Kasumi-1 (cell line): Measurements from ENCODE around the gene ZNHIT2.
A peak's percentile ranks its signal among the peaks of the same experiment; 100 is the strongest.
"Not testable (repeated sequence)": the region's sequence is repeated elsewhere in the genome, so short reads cannot be mapped to it uniquely, and the experiment has no call there.

Source experiments
- DNase-seq, 2 experiments: peaks; one replicate each; lab custom pipeline; 2025; lab: John Stamatoyannopoulos, UW

The ZNHIT2 gene

DNA sequence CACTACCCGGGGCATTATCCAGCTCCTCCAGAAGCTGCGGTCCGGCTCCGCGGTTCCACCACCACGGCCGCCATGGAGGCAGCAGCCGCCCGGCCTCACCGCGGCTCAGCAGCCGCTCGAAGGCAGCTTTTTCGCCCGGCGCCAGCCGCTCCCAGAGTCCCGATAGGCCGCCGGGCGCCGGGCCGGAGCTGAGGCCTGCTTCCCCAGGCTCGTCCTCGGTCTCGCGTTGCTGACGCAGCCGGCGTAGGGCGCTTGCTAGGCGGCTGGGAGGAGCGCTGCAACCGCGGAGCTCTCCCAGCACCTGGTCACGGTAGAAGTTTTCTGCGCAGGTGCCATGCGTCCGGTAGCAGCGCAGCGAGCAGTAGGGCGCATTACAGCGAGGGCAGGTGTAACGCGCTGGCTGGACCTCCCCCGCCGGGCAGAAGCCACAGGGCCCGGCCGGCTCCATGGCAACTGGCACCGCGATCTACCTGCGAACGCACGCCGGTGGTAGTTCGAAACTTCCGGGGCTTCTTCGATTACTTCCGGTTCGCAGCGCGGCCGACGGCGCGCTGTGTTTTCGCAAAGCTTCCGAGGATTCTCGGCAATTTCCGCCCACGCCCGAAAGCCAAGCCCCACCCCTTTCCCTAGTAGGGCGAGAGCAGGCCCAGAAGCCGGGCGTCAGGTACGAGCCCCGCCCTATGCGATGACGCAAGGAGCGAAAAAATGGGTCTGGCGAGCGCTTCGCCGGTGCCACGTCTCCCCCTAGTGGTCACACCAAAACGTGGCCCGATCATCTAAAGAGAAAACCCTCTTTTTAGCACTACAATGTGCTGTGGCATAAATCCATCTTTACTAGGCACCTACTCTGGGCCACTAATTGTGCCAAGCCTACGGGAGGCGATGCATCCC is at the start of gene ZNHIT2:
ZNHIT2 (minus strand) TSS at position 496 of the 891 bp plus-strand sequence; CDS start at position 448, 48 bp downstream.
- DNase-seq, result peak; percentile 97 to 98

DNA sequence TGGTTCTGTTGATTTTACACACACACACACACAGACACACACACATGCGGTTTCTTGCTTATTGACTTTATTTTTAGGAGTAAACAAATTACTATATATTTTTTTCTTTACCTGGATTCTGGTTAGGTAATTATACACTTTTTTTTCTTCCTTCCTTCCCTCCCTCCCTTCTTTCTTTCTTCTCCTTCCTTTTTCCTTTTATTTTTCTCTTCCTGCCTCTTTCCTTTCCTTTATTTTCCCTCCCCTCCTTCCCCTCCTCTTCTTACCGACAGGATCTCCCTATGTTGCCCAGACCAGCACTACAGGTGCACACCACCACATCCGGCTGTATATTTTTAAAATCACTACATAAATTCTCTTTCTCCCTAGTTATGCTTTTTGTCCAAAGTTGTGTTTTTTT is 49.4 kb upstream of the ZNHIT2 start:
- DNase-seq, result no peak

DNA sequence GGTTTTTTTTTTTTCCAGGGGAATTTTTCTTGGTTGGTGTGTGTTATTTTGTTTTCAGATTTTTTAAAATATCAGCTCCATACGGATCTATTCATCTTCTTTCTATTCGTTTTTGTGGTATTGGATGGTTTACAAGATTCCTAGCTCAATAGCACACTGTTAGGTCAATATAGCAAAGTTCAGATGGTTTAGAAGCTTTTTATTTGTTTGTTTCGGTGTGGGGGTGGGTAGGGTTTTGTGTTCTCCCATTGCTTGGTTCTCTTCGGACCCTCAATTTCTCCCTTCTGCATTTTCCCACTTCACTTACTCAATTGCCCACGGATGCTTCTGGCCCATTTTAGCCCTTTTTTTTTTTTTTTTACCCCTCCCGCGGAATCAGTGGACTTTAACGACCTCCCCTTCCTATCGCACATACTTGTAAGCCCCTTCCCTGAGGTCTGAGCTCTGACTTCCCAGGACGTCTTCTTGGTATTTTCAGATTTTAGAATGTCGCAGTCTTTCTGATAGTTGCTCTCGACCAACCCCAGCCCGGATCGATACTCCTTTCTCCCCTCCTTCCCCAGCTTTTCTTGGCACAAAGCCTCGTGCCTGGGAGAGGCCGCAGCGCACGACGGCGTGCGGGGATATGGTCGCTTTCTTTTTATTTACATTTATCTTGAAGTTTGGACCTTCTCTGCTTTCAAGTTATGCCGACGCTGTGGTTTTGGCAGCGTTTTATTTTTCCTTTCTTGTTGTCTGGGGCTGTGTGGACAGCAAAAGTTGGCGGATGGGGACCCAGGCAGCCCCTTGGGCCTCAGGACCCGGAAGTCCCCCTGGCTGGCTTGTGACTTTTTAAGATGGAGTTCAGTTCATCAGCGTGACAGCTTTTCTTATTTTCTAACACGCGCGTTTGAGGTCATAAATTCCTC is 48.2 kb upstream of the ZNHIT2 start:
- no peak for DNase-seq

DNA sequence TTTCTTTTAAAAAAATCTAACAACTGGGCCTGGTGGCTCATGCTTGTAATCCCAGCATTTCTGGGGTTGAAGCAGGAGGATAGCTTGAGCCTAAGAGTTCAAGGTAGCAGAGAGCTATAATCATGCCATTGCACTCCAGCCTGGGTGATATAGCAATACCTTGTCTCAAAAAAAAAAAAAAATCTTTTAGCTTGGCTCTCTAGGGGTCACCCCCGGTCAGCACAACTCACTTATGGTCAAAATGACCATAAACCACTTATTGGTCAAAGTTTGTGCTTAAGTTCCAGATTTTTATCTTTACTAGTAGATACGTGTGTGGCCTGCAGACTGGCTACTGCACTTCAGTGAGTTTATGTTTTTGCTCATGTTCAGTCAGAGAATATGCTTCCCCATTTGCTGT is 46.2 kb upstream of the ZNHIT2 start:
- DNase-seq, result no peak

DNA sequence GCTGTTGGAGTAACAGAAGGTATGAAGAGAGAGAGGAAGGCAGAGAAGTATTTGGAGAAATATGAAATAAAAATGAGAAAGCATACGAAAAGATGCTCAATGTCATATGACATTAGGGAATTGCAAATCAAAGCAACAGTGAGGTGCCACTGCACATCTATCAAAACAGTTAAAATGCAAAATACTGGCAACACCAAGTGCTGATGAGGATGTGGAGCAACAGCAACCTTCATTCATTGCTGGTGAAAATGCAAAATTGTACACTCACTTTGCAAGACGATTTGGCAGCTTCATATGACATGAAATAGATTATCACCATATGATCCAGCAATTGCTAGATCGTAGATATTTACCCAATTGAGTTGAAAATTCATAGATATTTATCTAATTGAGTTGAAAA is 43.1 kb upstream of the ZNHIT2 start:
- no peak for DNase-seq

DNA sequence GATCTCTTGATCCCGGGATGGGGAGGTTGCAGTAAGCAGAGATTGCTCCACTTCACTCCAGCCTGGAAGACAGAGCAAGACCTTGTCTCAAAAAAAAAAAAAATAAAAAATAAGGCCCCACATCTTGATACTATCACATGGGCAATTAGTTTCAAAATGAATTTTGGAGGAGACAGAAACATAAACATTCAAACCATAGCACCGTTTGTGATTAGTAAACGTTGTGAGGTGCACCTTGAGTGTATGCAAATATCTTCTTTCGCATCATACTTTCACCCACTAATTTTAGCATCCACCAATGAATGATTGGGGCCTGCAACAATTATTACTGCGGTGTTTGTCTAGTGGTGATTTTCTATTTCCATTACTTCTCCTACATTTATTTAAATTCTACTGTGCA is 41.5 kb upstream of the ZNHIT2 start:
- no peak for DNase-seq

DNA sequence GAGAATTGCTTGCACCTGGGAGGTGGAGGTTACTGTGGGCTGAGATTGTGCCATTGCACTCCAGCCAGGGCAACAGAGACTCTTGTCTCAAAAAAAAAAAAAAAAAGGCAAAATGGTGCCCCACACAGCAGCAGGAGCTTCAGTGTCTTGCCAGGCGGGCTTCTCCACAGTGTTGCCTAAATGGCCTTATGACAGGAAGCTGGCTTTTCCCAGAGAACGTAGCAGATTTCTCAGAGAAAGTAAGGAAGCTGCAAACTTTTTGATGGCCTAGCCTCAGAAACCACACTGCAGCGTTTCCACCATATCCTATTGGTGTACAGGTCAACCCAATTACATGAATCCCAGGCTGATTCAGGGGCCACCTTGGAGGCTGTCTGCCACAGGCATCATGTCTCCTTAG is 39.8 kb upstream of the ZNHIT2 start:
- DNase-seq, result no peak

DNA sequence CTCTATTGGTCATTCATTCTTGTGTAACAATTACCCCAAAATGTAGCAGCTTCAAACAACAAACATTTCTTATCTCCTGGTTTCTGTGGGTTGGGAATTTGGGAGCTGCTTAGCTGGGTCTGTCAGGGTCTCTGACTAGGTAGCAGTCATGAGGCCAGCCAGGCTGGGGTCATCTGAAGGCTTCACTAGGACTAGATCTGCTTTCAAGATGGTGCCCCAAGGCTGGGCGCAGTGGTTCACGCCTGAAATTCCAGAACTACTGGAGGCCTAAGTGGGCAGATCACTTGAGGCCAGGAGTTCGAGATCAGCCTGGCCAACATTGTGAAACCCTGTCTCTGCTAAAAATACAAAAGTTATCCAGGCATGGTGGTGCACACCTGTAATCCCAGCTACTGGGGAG is 39.4 kb upstream of the ZNHIT2 start:
- DNase-seq, result no peak

DNA sequence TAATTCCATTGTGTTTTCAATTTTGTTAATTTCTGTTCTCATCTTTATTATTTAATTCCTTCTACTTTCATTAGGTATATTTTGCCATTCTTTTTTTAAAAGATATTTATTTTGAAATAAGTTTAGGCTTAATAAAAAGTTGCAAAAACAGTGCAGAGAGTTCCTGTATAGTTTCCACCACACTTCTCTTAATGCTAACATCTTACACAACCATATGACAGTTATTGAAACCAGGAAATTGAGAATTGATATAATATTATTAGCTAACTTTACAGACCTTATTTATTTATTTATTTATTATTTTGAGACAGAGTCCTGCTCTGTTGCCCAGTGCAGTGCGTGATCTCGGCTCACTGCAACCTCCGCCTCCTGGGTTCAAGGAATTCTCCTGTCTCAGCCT is 38.8 kb upstream of the ZNHIT2 start:
- DNase-seq, result no peak

DNA sequence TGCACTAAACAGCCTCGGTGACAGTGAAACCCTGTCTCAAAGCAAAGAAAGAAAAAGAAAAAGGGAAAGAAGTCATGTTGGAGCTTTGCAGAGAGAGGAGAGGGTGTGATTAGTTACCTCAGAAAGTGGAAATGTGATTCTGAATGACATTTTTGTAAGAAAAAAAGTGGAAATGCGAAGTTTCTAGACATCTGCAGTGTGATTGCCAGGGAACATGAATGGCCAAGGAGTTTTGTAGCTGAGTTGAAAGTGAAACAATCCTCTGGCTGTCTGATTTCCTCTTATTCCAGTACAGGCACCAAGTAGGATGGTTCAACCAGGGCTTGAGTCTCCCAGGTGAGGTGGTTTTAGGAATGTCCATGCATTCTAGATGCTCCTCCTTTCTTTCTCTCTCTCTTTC is 34.6 kb upstream of the ZNHIT2 start:
- DNase-seq, result no peak

DNA sequence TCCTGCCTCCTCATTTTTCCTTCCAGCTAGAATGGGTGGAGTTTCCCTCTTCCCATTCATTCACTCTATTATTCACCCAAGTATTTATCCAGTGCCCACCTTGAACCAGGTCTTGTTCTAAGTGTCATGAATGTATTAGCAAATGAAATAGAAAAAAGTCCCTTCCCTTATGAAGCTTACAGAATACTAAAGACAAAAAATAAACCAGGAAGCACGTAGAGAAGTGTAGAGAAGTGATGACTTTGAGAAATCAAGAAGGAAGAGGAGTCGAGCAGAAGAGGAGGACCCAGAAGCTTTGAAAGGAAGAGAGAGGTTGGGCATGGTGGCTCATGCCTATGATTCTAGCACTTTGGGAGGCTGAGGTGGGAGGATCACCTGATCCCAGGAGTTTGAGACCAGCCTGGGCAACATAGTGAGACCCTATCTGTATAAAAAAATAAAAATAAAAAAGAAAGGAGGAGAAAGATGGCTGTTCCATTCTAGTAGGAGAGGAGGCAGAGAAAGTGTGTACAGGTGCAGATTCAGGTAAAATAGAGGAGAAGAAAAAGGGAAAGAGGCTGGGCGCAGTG is 33.9 kb upstream of the ZNHIT2 start:
- peak in 1 of 2 experiments; percentile 21 for DNase-seq

DNA sequence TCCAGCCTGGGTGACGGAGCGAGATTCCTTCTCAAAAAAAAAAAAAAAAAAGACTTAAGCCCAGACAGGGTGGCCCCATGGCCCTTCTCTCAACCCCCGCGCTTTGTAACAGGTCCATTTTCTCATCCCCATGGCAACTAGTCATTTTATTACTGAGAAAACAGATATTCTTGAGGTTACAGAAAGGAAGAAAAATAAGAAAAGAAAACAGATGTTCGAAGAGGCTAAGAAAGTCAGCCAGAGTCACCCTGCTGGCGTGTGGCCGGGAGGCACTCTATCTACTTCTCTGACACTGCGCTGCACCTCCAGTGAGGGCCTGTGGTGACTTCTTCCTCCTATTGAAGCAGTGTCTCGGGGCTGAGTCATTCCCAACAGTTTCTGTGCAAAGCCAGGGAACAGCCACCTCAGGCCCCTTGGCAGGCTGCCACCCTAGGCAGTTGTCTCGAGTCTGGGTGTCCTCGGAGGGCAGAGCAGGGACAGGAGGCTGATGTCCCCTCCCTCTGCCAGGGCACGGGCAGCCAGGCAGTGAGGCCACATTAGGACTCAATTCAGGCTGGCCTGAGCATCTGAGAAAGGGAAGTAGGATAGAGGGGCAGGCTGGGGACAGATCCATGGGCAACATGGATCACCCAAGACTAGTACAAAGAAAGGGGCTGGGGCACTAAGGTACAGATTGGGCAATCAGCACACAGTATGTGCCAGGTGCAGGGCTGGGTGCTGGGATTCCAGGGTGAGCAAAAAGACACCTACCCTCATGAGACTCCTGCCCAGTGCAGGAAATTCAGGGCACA is 33.2 kb upstream of the ZNHIT2 start:
- DNase-seq, result peak; percentile 93 to 94

DNA sequence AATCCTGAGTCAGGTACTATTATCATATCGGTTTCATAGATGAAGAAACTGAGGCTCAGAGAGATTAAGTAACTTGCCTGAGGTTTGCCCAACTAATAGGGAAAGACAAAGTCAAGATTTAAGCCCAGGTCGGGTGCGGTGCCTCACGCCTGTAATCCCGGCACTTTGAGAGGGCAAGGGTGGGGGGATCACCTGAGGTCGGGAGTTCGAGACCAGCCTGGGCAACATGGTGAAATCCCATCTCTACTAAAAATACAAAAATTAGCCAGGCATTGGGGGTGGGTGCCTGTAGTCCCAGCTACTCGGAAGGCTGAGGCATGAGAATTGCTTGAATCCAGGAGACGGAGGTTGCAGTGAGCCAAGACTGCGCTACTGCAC is 32.6 kb upstream of the ZNHIT2 start:
- DNase-seq, result not testable (repeated sequence)

DNA sequence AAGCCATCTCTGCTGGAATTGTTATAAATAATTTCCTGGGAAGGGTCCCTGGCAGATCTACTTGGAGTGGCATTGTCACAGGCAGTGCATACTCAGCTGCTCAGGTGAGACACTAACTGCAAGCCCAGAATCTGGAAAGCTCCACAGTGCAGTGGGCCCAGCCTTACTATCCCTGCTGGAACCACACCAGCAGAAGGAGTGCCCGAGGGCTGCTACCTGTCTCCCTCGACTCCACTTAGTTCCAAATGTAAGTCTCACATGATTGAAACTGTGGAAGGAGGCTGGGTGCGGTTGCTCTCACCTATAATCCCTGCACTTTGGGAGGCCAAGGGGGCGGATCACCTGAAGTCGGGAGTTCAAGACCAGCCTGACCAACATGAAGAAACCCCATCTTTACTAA is 31.2 kb upstream of the ZNHIT2 start:
- DNase-seq, result no peak

DNA sequence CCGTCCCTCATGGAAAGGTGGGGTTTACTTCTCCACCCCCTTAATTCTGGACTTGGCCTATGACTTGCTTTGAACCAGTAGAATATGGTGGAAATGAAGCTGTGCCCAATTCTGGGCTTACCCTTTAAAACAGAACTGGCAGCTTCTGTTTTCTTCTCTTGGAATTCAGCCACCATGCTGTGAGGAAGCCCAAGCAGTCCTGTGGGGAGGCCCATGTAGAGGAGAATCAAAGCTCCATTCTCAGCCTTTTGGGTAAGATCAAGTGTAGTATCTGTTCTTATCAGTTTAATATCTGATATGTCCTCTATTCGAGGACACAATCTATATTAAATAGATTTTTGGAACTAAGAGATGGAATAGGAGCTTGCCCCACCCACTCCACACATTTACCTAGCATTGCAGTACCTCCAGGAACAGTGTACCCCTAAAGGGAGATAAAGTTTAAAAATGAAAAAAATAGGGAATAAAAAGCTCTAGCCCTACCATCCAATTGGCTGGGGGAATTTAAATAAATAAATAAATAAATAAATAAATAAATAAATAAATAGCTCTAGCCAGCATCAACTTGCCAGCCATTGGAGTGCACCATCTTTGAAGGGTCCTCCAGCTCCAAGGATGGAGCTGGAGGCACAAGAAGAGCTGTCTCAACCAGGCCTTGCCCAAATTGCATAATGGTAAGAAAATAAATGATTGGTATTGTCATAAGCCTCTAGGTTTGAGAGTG is 30.0 kb upstream of the ZNHIT2 start:
- no peak for DNase-seq

DNA sequence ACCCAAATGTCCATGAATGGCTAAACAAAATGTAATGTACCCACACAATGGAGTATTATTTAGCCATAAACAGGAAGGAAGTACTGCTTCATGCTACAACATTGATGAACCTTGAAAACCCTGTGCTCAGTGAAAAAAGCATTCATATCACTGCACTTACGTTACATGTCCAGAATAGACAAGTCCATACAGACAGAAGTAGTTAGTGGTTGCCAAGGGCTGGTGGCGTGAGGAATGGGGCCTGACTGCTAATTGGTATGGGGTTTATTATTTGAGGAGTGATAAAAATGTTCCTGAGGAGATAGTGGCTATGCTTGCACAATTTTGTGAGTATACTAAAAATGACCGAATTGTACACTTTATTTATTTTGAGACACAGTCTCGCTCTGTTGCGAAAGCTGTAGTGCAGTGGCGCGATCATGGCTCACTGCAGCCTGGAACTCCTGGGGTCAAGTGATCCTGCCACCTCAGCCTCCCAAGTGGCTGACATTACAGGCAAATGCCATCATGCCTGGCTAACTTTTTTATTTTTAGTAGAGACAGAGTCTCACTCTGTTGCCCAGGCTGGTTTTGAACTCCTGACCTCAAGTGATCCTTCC is 24.5 kb upstream of the ZNHIT2 start:
- DNase-seq, result no peak

DNA sequence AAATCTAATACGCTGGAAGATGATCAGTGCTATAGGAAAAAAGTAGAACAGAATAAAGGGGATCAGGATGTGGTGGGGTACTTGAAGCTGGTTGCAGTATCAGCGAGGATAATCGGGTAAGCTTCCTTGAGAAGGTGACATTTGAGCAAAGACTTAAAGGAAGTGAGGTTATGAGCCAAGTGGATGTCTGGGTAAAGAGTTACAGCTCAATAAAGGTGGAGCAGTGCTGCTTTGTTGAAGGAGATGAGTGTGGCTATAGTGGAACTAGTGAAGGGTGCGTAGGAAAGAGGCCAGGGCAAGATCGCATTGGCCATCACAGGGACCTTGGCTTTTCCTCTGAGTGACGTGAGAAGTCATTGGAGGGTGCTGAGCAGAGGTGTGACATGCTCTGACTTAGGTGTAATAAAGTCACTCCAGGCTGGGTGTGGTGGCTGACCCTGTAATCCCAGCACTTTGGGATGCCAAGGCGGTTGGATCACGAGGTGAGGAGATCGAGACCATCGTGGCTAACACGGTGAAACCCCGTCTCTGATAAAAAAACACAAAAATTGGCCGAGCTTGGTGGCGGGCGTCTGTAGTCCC is 19.1 kb upstream of the ZNHIT2 start:
- no peak for DNase-seq

DNA sequence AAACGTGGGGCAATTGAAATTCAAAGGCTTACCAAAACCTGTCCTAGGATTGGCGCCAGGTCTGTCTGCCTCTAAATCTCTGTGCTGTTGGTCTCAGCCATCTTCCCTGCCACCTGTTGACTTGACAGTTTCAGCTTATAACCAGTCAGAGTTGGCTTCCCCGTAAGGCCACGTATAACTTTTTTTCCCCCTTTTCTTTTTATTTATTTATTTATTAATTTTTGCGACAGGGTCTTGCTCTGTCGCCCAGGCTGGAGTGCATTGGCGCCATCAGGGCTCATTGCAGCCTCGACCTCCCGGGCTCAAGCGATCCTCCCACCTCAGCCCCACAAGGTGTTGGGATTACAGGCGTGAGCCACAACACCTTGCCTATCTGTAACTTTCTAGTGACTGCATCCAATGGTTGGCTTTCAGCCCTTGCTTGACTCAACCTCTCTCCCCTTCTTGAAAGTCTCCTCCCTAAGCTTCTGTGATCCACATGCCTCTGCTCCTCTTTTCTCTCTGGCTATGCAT is 18.2 kb upstream of the ZNHIT2 start:
- no peak for DNase-seq

DNA sequence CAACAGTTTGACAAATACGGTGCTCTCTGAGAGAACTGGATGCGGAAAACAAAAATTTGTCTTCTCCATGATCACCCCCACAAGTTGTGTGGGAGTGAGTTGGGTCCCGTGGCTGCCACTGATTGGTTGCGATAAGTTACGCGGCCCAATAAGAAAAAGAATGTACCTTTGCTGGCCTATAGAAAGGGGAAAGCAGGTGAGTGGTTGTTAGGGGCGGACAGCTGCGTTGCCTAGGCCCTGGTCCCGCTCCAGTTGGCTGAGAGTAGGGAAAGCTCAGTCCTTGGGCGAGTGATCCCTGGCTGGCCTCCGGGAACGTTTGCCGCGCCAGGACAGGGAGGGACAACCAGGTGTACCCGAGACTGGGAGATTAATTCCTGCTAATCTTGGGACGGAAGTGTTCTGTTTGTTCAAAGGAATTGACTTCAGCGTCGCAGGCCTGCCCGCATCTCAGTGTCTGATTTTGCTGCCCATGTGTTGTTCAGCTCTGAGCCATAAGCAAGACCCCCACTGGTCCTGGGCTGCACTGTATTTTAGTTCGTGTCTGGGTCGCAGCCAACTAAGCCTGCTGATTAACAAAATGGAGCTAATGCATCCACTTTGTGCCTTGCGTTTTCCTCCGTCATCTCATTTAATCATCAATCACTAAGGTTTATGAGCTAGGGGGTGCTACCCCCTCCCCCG is 17.6 kb upstream of the ZNHIT2 start:
- peak; percentile 98 for DNase-seq
